Activated CD4-positive, CD25-positive, alpha-beta regulatory T cell treated with anti-CD3 and anti-CD28 coated beads, Interleukin-2, amount 50 U/mL, for 24 hours (primary cell): Measurements from ENCODE around the gene PRR12.

Source experiments
- ATAC-seq, 2 donors: fragments of 150-1000 bp; cut with Tn5 transposase; one replicate each; pipeline ENCODE4 v1.10.0; 2021; ENCODE audit warnings: mild to moderate bottlenecking in 1 of 2, moderate library complexity in 1 of 2

Gene PRR12

DNA sequence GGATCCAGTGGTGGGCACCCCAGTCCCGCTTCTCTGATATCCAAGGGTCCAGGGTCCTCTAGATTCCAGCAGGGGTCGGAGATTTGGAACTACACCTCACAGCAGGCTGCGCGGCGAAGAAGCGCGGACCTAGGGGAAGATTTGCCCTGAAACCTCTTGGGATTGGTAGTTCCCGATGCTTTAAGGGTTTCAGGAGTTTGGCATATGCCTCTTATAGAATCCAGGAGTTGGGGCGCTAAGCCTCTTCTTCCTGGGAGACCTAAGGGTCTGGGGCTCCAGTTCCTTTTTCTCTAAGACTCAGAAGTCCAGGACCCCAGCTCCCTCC, 75.1 kb downstream of the PRR12 start:
- no peak for ATAC-seq

GRCh38 chr19:49667473-49667872, 76.5 kb downstream of the PRR12 start:
- ATAC-seq: no peak

DNA sequence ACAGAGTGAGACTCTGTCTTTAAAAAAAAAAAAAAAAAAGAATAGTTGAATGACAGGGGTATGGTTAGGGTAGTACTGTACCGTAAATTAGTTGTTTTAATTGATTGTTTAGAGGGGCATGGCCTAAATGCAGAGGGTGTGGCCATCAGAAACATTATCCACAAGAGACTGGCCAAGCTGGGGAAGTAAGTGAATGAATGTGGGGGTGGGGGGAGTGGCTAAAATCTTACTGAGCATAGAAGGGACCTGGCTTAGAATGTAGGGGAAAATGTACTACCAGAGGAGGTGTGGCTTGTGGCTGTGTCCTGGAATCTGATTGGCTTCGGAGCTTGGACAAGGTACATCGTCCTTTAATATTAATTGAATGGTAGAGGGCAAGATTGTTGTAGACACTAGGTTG, 78.5 kb downstream of the PRR12 start:
- ATAC-seq: no peak

DNA sequence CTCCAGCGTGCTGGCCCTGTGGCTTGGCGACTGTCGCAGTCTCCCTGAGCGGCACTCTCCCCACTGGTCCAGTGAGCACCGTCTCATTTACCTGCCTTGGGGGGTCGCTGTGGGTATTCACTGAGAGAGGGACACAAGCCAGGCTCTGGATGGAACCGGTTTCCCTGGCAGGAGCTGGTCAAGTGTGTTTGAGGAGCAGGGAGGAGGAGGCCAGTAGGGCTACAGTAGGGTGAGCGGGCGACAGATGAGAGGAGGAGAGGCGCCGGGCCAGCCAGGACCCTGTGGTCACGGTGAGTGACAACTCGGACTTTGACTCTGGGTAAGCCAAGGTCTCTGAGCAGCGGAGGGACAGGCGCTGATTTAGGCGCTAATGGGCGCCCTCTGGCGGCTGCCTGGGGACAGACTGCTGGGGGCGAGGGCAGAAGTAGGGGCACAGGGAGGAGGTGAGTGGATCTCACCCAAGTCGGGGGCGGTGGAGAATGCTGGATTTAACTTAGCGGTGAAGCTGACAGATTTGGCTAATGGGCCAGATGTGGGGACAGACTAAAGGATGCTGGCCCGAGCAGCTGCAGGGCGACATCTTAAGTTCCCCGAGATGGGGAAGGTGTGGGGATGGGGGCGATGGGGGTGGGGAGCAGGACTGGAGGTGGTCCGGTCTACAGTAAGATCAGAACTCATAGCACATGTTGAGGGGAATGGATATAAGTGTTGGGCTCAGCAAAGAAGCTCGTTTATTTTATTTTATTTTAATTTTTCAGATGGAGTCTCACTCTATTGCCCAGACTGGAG, 81.3 kb downstream of the PRR12 start:
- ATAC-seq: no peak
